SKM-1 (cell line): ENCODE results near the gene THAP11.
"Not testable (repeated sequence)": the region's sequence is repeated elsewhere in the genome, so short reads cannot be mapped to it uniquely, and the experiment has no call there.

Experiments
- DNase-seq: peaks from one replicate; lab custom pipeline; 2025; ENCODE audit not compliant: unreplicated experiment; lab: John Stamatoyannopoulos, UW

THAP11 gene

GRCh38 chr16:67834242-67834614 lies 7.9 kb upstream of the THAP11 start:
- no peak for DNase-seq

- DNase-seq: not testable (repeated sequence)
Measured at GRCh38 chr16:67837190-67837589, 4.9 kb upstream of the THAP11 start.

GRCh38 chr16:67837811-67838210 lies 4.3 kb upstream of the THAP11 start:
- DNase-seq: no peak

GRCh38 chr16:67841198-67841815 lies 813 bp upstream of the THAP11 start:
- DNase-seq: no peak

- DNase-seq: no peak
Measured at GRCh38 chr16:67842509-67843342, 606 bp downstream of the THAP11 start.

- no peak for DNase-seq
Measured at GRCh38 chr16:67843343-67843765, 1.2 kb downstream of the THAP11 start.

GRCh38 chr16:67844497-67844896 lies 2.4 kb downstream of the THAP11 start:
- DNase-seq: no peak

GRCh38 chr16:67845291-67846062 lies 3.4 kb downstream of the THAP11 start:
- DNase-seq: no peak

- no peak for DNase-seq
Measured at GRCh38 chr16:67846063-67846319, 3.9 kb downstream of the THAP11 start.

- DNase-seq: peak; percentile 94
Measured at GRCh38 chr16:67846320-67847063, 4.4 kb downstream of the THAP11 start, which contains the start of gene NUTF2. Gene NUTF2, plus strand, starts transcription at chr16:67846933. Its CDS starts 18,198 bp downstream, at chr16:67865131.

- DNase-seq: no peak
Measured at GRCh38 chr16:67847064-67847861, 5.1 kb downstream of the THAP11 start, which contains the start of gene CENPT. Gene CENPT, minus strand, starts transcription at chr16:67847693. Its CDS starts 13,834 bp downstream, at chr16:67833859.

- DNase-seq: no peak
Measured at GRCh38 chr16:67848118-67848517, 6.0 kb downstream of the THAP11 start.

- DNase-seq: no peak
Measured at GRCh38 chr16:67853670-67854069, 11.6 kb downstream of the THAP11 start.

GRCh38 chr16:67855789-67856188 lies 13.7 kb downstream of the THAP11 start:
- DNase-seq: no peak

- DNase-seq: no peak
Measured at GRCh38 chr16:67856927-67857546, 14.9 kb downstream of the THAP11 start.

- no peak for DNase-seq
Measured at GRCh38 chr16:67857547-67858233, 15.6 kb downstream of the THAP11 start.

GRCh38 chr16:67858500-67858899 lies 16.4 kb downstream of the THAP11 start:
- DNase-seq: no peak

- no peak for DNase-seq
Measured at GRCh38 chr16:67860589-67861398, 18.7 kb downstream of the THAP11 start.
